ENCODE results near the gene PARVB. TPM values are rescaled to one million over a fixed set of nuclear protein-coding genes. Genes with fewer than 3 reads are reported as not detected.
A peak's percentile ranks its signal among the peaks of the same experiment; 100 is the strongest.

The PARVB gene
- total and polyA plus RNA-seq, 2 of the 8 experiments (the other 6 are each of a cell fraction or from before 2014, with no cell fraction given) = 14.5 to 18.6 TPM

GRCh38 chr22:44195189-44195871 is 171.2 kb downstream of the PARVB start:
- Histone ChIP-seq H3K9ac (replicated peaks in 1 of 4; ENCODE audit: extremely low read depth in 1 of 4, low read depth in 3 of 4, low read length in 3 of 4) (no peak overlapping the region), H2BK5ac (ENCODE audit: low read depth, low read length) (no peak overlapping the region), H2AFZ (ENCODE audit: low read length) (no peak overlapping the region), H3K18ac (ENCODE audit: extremely low read depth, low read length) (no peak overlapping the region), H3K27me3 (replicated peaks in 1 of 4; ENCODE audit: control insufficient read depth in 3 of 4, extremely low read depth in 1 of 4, insufficient read depth in 3 of 4, low read length in 3 of 4) (no peaks in the 10 kb centered on the region), H3K27ac (ENCODE audit: low read depth, low read length) (no peak overlapping the region), H3K79me2 (ENCODE audit: control insufficient read depth in 1 of 2, insufficient read depth in 2 of 2, low read length in 2 of 2) (no peaks in the 10 kb centered on the region), H3K4me1 (replicated peaks in 1 of 4; ENCODE audit: control insufficient read depth in 3 of 4, insufficient read depth in 4 of 4, low read length in 3 of 4) (peaks cover 0 to 7% (median 0%) of the 10 kb centered on the region in 4 experiments; a peak in 4 of 7 replicates), H2BK12ac (ENCODE audit: low read depth, low read length) (0 out of 2 replicates have a peak overlapping the region, but pooled peaks have one; percentile 68), H3K23ac (ENCODE audit: insufficient read length) (no peak overlapping the region), H4K91ac (replicated peaks; ENCODE audit: insufficient read length, low read length) (peak overlapping the region; percentile 20), H3K23me2 (ENCODE audit: low read depth, low read length) (peaks cover 13% of the 10 kb centered on the region; the same call in 1 of the 2 replicates), H2BK120ac (replicated peaks; ENCODE audit: low read depth, low read length) (no peak overlapping the region), H3K4me3 (ENCODE audit: extremely low read depth in 1 of 4, insufficient read depth in 2 of 4, low read depth in 3 of 4, low read length in 4 of 4) (no peak overlapping the region), H3K56ac (replicated peaks; ENCODE audit: insufficient read length, low read depth, low read length) (no peak overlapping the region), H3K79me1 (ENCODE audit: low read depth, low read length) (no peaks in the 10 kb centered on the region), H4K8ac (ENCODE audit: extremely low read depth, insufficient read depth, low read length) (no peak overlapping the region; the same call in 1 of the 2 replicates), H3K9me3 (ENCODE audit: insufficient read depth in 2 of 2, low read depth in 1 of 2, low read length in 1 of 2) (no peaks in the 10 kb centered on the region), H2BK15ac (ENCODE audit: low read length) (no peak overlapping the region), H4K20me1 (replicated peaks in 1 of 2; ENCODE audit: control insufficient read depth in 1 of 2, insufficient read depth in 2 of 2, low read length in 2 of 2) (peaks cover 0 to 5% of the 10 kb centered on the region in 2 experiments), H3K14ac (ENCODE audit: insufficient read length) (no peak overlapping the region), H3K4me2 (ENCODE audit: insufficient read depth in 1 of 2, low read depth in 2 of 2, low read length in 2 of 2) (no peak overlapping the region), H4K5ac (ENCODE audit: insufficient read length, low read depth, low read length) (no peak overlapping the region), H2BK20ac (ENCODE audit: low read length) (no peak overlapping the region), H3K36me3 (ENCODE audit: control insufficient read depth in 2 of 4, insufficient read depth in 4 of 4, low read length in 3 of 4) (no peaks in the 10 kb centered on the region), H3K4ac (replicated peaks; ENCODE audit: insufficient read length, low read depth, low read length) (no peak overlapping the region), H2AK5ac (ENCODE audit: low read depth, low read length) (no peak overlapping the region)
- DNase-seq (ENCODE audit: low read depth in 1 of 2, low spot score in 2 of 2) (no peak), FAIRE-seq (no peak)
- TF ChIP-seq RXRA (IDR thresholded peaks at IDR 0.05; ENCODE audit: insufficient read depth, low read depth, low read length) = no peak
- no peak for TF ChIP-seq SIRT6 (IDR thresholded peaks at IDR 0.05; ENCODE audit: low read length)
- TF ChIP-seq SUZ12 (IDR thresholded peaks at IDR 0.05; ENCODE audit: low read length) = no peak
- TF ChIP-seq JUND (IDR thresholded peaks at IDR 0.05; ENCODE audit: low read length) = no peak
- TF ChIP-seq CBX5 (IDR thresholded peaks at IDR 0.05; ENCODE audit: low read depth, low read length) = no peak
- ChIA-PET CTCF (ENCODE audit: partially characterized antibody) (interaction anchor here (0.7 to 1.4 kb wide), 6 partner anchors 22 to 200 kb away, joined by 3 to 5 read pairs (median 3); no protein-coding TSS in a partner anchor), POLR2A (ENCODE audit: partially characterized antibody) (no interaction called here)
- WGBS, 2 experiments (ENCODE audit: extremely low coverage in 1 of 2, insufficient coverage in 1 of 2, insufficient read length in 1 of 2, insufficient replicate concordance in 2 of 2, low coverage in 1 of 2, low lambda C conversion rate in 2 of 2, missing lambda C conversion rate in 1 of 2) = 78% methylated on average over 5 of the region's 5 CpGs; no CpG with 5 or more reads in 1 of the 2 experiments
